Measurements from ENCODE around the gene EGFR.

DNA sequence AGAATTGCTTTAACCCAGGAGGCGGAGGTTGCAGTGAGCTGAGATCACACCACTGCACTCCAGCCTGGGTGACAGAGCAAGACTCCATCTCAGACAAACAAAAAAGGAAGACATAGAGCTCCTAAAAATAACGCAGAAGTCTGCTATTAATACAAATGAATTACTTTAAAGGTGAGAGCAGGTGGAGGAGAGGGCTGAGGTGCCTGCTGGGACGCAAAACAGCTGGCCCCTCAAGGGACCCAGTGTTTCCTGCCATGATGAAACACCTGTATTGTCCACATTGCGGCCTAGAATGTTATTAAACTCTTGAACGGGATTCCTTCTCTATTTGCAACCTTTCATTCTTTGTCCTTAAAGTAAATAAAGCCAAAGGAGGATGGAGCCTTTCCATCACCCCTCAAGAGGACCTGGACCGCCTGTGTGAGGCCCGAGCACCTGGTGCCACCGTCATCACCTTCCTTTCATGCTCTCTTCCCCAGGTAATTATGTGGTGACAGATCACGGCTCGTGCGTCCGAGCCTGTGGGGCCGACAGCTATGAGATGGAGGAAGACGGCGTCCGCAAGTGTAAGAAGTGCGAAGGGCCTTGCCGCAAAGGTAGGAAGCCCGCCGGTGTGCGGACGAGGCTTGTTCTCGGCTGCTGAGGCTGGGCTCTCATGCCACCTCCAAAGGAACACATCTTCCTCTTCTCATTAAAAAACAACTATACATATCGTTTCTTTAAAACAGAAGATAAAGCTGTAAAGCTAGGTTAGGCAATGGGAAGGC lies 136.7 kb downstream of the EGFR start:
- no peak for TF ChIP-seq POLR2AphosphoS5 (IDR thresholded peaks at IDR 0.05; ENCODE audit: low read depth, low read length)
- no peak for TF ChIP-seq MEF2A (IDR thresholded peaks at IDR 0.05; ENCODE audit: borderline replicate concordance, low read depth)
- TF ChIP-seq, protein P1, sequence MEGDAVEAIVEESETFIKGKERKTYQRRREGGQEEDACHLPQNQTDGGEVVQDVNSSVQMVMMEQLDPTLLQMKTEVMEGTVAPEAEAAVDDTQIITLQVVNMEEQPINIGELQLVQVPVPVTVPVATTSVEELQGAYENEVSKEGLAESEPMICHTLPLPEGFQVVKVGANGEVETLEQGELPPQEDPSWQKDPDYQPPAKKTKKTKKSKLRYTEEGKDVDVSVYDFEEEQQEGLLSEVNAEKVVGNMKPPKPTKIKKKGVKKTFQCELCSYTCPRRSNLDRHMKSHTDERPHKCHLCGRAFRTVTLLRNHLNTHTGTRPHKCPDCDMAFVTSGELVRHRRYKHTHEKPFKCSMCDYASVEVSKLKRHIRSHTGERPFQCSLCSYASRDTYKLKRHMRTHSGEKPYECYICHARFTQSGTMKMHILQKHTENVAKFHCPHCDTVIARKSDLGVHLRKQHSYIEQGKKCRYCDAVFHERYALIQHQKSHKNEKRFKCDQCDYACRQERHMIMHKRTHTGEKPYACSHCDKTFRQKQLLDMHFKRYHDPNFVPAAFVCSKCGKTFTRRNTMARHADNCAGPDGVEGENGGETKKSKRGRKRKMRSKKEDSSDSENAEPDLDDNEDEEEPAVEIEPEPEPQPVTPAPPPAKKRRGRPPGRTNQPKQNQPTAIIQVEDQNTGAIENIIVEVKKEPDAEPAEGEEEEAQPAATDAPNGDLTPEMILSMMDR (IDR thresholded peaks at IDR 0.05): no peak
- TF ChIP-seq MXI1 (IDR thresholded peaks at IDR 0.05; ENCODE audit: low read depth, low read length): no peak
- no peak for TF ChIP-seq TCF12 (IDR thresholded peaks at IDR 0.05)
- TF ChIP-seq TAF1 (IDR thresholded peaks at IDR 0.05; ENCODE audit: borderline replicate concordance, low read depth, low read length): no peak

Measured in SK-N-SH (cell line).